OCI-LY7 (cell line): ENCODE measurements around the gene HAPSTR1.

Experiments
- CTCF ChIP-seq: fragments of 200-600 bp; sonication (generic); conservative IDR thresholded peaks from 2 replicates; pipeline ENCODE4 v1.5.1; 2014; ENCODE audit warnings: mild to moderate bottlenecking, antibody characterized with exemption, low read length, moderate library complexity, mixed read lengths
- EZH2phosphoT487 ChIP-seq: fragments of 200-600 bp; sonication (generic); IDR thresholded peaks from 2 replicates; pipeline ENCODE4 v1.6.1; 2018; ENCODE audit warnings: low read depth, borderline replicate concordance, mild to moderate bottlenecking, mixed run types, antibody characterized with exemption, low read length, moderate library complexity, mixed read lengths

- TF ChIP-seq EZH2phosphoT487 (no peak), CTCF (no peak)
Measured at GRCh38 chr16:9058211-9058610, 33.2 kb upstream of the HAPSTR1 start.
